A549 (cell line): ENCODE results near the gene GAGE12H. TPM values are rescaled to one million over a fixed set of nuclear protein-coding genes. Genes with fewer than 3 reads are reported as not detected.

Experiments
- ATAC-seq, 2 experiments: fragments of 200-7000 bp in 1 of 2; fragments of >200 bp in 1 of 2; cut with Nextera tagmentation in 1 of 2; cut with Tn5 transposase in 1 of 2; 3 replicates each; pipeline versions ENCODE4 v1.8.0 to v1.9.1; 2018 to 2020; ENCODE audit warnings: mild to moderate bottlenecking in 1 of 2, moderate library complexity in 1 of 2
- CTCF ChIA-PET: fragments of 300-600 bp; sonication (Branson Sonifier 250); formaldehyde crosslinking; extraction: SDS; loops from one replicate; lab custom pipeline; 2021; ENCODE audit warnings: antibody characterized with exemption, inconsistent platforms; lab: Yijun Ruan, JAX
- POLR2A ChIA-PET: fragments of 350-600 bp; formaldehyde crosslinking; extraction: SDS; loops from one replicate; lab custom pipeline; 2021; ENCODE audit warnings: antibody characterized with exemption, inconsistent platforms; lab: Yijun Ruan, JAX
- DNase-seq, 2 experiments: peaks; one replicate each; pipeline versions ENCODE4 v3.0.0 to v3.0.0-alpha.2; 2011 to 2016; ENCODE audit warnings: low read depth in 1 of 2, low spot score in 1 of 2
- FAIRE-seq: peaks from 2 replicates; lab custom pipeline; 2011; peaks lifted over from hg19 to GRCh38; lab: Jason Lieb, UNC
- H3K27ac ChIP-seq, 2 experiments: fragments of >200 bp; sonication (Bioruptor Twin); formaldehyde crosslinking; 3 replicates each; pipeline ENCODE4 v1.5.1; 2016 to 2017
- H3K4me1 ChIP-seq: fragments of >200 bp; sonication (Bioruptor Twin); formaldehyde crosslinking; 3 replicates; pipeline ENCODE4 v1.6.1; 2016
- H3K4me2 ChIP-seq: fragments of >200 bp; sonication (Bioruptor Twin); formaldehyde crosslinking; 3 replicates; pipeline ENCODE4 v1.6.1; 2016
- H3K4me3 ChIP-seq: fragments of >200 bp; sonication (Bioruptor Twin); formaldehyde crosslinking; 3 replicates; pipeline ENCODE4 v1.5.1; 2016
- H3K9me3 ChIP-seq: fragments of >200 bp; sonication (Bioruptor Twin); formaldehyde crosslinking; 3 replicates; pipeline ENCODE4 v1.6.1; 2016
- CTCF ChIP-seq: fragments of >200 bp; sonication (Bioruptor Twin); formaldehyde crosslinking; IDR thresholded peaks from 3 replicates; pipeline ENCODE4 v1.5.1; 2016
- FOSB ChIP-seq: fragments of 250-450 bp; sonication (Bioruptor Pico); IDR thresholded peaks from 2 replicates; pipeline ENCODE4 v1.5.0; 2020; ENCODE audit warnings: mild to moderate bottlenecking, moderate library complexity
- RAD21 ChIP-seq, 2 experiments: fragments of >200 bp in 1 of 2; sonication (Bioruptor Twin) in 1 of 2; formaldehyde crosslinking in 1 of 2; IDR thresholded peaks in 1 of 2; conservative IDR thresholded peaks in 1 of 2; 2 replicates in 1 of 2; 3 replicates in 1 of 2; pipeline ENCODE4 v1.6.1; 2012 to 2018; ENCODE audit warnings: inconsistent platforms in 1 of 2
- WGBS: methylation state at CpG from one replicate; pipeline ENCODE4 v1.1.6; 2017; ENCODE audit errors: missing lambda C conversion rate; 5-methylcytosine and 5-hydroxymethylcytosine counted together
- polyA plus RNA-seq, 4 experiments: library from polyadenylated mRNA; depleted of rRNA in 3 of 4; stranded (reverse); fragments of >200 nt; fragmentation: RNase III in 1 of 4; extraction: RNeasy Plus Mini Kit Qiagen cat#74134 plus additional on column Dnase treatment in 1 of 4; gene quantifications; 2 replicates in 3 of 4; 3 replicates in 1 of 4; pipeline ENCODE4 v1.2.3, GENCODE V29; 2011 to 2017
- small RNA-seq, 6 experiments: library from RNA; depleted of rRNA; stranded (forward); fragments of <200 nt; gene quantifications; one replicate each; pipeline ENCODE3, GENCODE V24; 2012

Gene GAGE12H
- polyA plus RNA-seq, 2 of the 4 experiments (the other 2 are of a cell fraction): not detected

GRCh38 chrX:49627086-49627777 lies 47.5 kb downstream of the GAGE12H start:
- Histone ChIP-seq H3K4me2 (no peak overlapping the region), H3K4me3 (no peak overlapping the region), H3K4me1 (no peaks in the 10 kb centered on the region), H3K27ac (no peak overlapping the region)
- DNase-seq: peak; percentile 34 to 44
- POLR2A ChIA-PET: interaction anchor here (0.6 kb wide), 1 partner anchor 19 kb away, joined by 4 read pairs; no protein-coding TSS in a partner anchor
- CTCF ChIA-PET: no interaction called here
- TF ChIP-seq RAD21 (conservative IDR thresholded peaks at IDR 0.05 in 1 of 2, IDR thresholded peaks at IDR 0.05 in 1 of 2) (peak in 1 of 2 experiments; percentile 23; a peak in 1 of 5 replicates), FOSB (CRISPR knock-in tag) (no peak), CTCF (peak; percentile 17; the same call in 1 of the 3 replicates)
- TF ChIP-seq, all 56 proteins: peak for 2
- WGBS: 67% methylated on average over 30 of the region's 33 CpGs
- ATAC-seq: peak in 1 of 2 experiments; percentile 72; a peak in 3 of 6 replicates
- FAIRE-seq: no peak
- H3K9me3 ChIP-seq: no peaks in the 10 kb centered on the region

Small RNAs within 50 kb of the gene (small RNA-seq; reads per million reads assigned to genes)
- gene GAGE12B: 0 reads per million in 6 experiments

Other genes starting within 250 kb of the GAGE12H start
- not detected in 2 replicates for gene GAGE13, start 248.4 kb upstream of the GAGE12H start, polyA plus RNA-seq (2011; rRNA removed)
- not detected in 3 replicates for gene GAGE13, start 248.4 kb upstream of the GAGE12H start, polyA plus RNA-seq (2017; fragmentation: RNase III; extraction: RNeasy Plus Mini Kit Qiagen cat#74134 plus additional on column Dnase treatment)
- gene GAGE12C, start 47.8 kb upstream of the GAGE12H start, polyA plus RNA-seq (2011; rRNA removed): not detected in 2 replicates
- not detected in 3 replicates for gene GAGE12C, start 47.8 kb upstream of the GAGE12H start, polyA plus RNA-seq (2017; fragmentation: RNase III; extraction: RNeasy Plus Mini Kit Qiagen cat#74134 plus additional on column Dnase treatment)
- gene GAGE12D, start 38.2 kb upstream of the GAGE12H start, polyA plus RNA-seq (2011; rRNA removed): not detected in 2 replicates
- gene GAGE12D, start 38.2 kb upstream of the GAGE12H start, polyA plus RNA-seq (2017; fragmentation: RNase III; extraction: RNeasy Plus Mini Kit Qiagen cat#74134 plus additional on column Dnase treatment): not detected in 3 replicates
- gene GAGE12E, start 28.7 kb upstream of the GAGE12H start, polyA plus RNA-seq (2011; rRNA removed): not detected in 2 replicates
- gene GAGE12E, start 28.7 kb upstream of the GAGE12H start, polyA plus RNA-seq (2017; fragmentation: RNase III; extraction: RNeasy Plus Mini Kit Qiagen cat#74134 plus additional on column Dnase treatment): not detected in 3 replicates
- gene GAGE12F, start 19.1 kb upstream of the GAGE12H start, polyA plus RNA-seq (2011; rRNA removed): not detected in 2 replicates
- not detected in 3 replicates for gene GAGE12F, start 19.1 kb upstream of the GAGE12H start, polyA plus RNA-seq (2017; fragmentation: RNase III; extraction: RNeasy Plus Mini Kit Qiagen cat#74134 plus additional on column Dnase treatment)
- not detected in 2 replicates for gene GAGE12G, start 9.5 kb upstream of the GAGE12H start, polyA plus RNA-seq (2011; rRNA removed)
- not detected in 3 replicates for gene GAGE12G, start 9.5 kb upstream of the GAGE12H start, polyA plus RNA-seq (2017; fragmentation: RNase III; extraction: RNeasy Plus Mini Kit Qiagen cat#74134 plus additional on column Dnase treatment)
- not detected in 2 replicates for gene GAGE2A, start 9.5 kb downstream of the GAGE12H start, polyA plus RNA-seq (2011; rRNA removed)
- not detected in 3 replicates for gene GAGE2A, start 9.5 kb downstream of the GAGE12H start, polyA plus RNA-seq (2017; fragmentation: RNase III; extraction: RNeasy Plus Mini Kit Qiagen cat#74134 plus additional on column Dnase treatment)
- gene GAGE1, start 19.1 kb downstream of the GAGE12H start, polyA plus RNA-seq (2011; rRNA removed): not detected in 2 replicates
- not detected in 3 replicates for gene GAGE1, start 19.1 kb downstream of the GAGE12H start, polyA plus RNA-seq (2017; fragmentation: RNase III; extraction: RNeasy Plus Mini Kit Qiagen cat#74134 plus additional on column Dnase treatment)
- gene PAGE1, start 116.0 kb downstream of the GAGE12H start, polyA plus RNA-seq (2011; rRNA removed): 0.17 and 0.26 TPM in 2 replicates
- 0.16 TPM in 1 of 3 replicates, not detected in the others for gene PAGE1, start 116.0 kb downstream of the GAGE12H start, polyA plus RNA-seq (2017; fragmentation: RNase III; extraction: RNeasy Plus Mini Kit Qiagen cat#74134 plus additional on column Dnase treatment)
- not detected in 2 replicates for gene PAGE4, start 249.4 kb downstream of the GAGE12H start, polyA plus RNA-seq (2011; rRNA removed)
- not detected in 3 replicates for gene PAGE4, start 249.4 kb downstream of the GAGE12H start, polyA plus RNA-seq (2017; fragmentation: RNase III; extraction: RNeasy Plus Mini Kit Qiagen cat#74134 plus additional on column Dnase treatment)